Adrenal gland (tissue), 5 donors: ENCODE measurements around the gene ASPG.

Source experiments
- CTCF ChIP-seq, 6 experiments: fragments of 450-650 bp in 4 of 6; fragments of 200-600 bp in 2 of 6; sonication (generic) in 1 of 6; IDR thresholded peaks; 1 replicate in 5 of 6; 2 replicates in 1 of 6; pipeline versions ENCODE4 v1.5.1 to v1.8.0; 2016 to 2021; ENCODE audit warnings: antibody characterized with exemption in 6 of 6, mild to moderate bottlenecking in 2 of 6, moderate library complexity in 1 of 6
- POLR2A ChIP-seq, 2 donors: fragments of 450-650 bp; IDR thresholded peaks; one replicate each; pipeline ENCODE4 v1.6.1; 2017; ENCODE audit warnings: antibody characterized with exemption in 2 of 2, mild to moderate bottlenecking in 2 of 2, moderate library complexity in 1 of 2
- donor health status: DM: no; HTN: no; CAD: no.

DNA sequence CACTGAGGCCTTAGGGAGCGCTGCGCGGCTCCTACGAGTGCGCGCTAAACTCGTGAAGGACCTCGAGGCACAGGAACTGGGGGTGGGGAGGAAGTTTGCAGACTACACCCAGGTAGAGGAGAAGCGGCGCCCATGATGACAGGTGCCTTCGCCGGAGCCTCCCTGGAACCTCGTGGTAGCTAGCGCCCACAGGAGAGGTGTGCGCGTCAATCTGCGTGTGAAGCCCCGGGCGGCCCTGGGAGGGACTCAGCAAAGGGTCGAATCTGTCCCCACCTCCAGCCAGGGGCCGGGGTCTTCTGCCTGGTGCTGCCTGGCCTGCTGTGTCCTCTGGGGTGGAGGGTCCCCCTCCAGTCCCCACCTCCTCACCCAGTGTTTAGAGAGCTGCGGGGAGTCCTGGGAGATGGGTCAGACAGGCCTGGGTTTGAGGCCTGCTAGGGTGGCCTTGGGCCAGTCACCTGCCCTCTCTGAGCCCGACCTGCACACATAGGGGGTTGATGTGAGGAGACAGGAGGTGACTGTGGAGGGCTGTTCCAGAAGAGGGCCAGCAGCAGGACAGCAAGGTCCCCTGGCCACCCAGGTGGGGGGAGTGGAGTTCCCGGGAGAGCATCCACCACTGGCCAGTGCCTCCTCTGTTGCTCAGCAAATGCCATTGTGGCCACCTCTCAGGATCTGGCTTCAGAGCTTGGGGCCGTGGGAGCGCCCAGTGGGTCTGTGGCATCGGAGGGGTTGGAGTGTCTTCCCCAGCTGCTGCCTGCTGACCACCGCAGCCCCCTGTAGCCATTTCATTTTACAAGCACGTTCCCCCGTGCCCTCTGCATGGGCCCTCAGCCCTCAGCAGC lies 32.7 kb downstream of the ASPG start:
- TF ChIP-seq CTCF (IDR thresholded peaks at IDR 0.05) (no peak), POLR2A (IDR thresholded peaks at IDR 0.05) (no peak)
